ENCODE data around the gene EPHB2. TPM values are rescaled to one million over a fixed set of nuclear protein-coding genes. Genes with fewer than 3 reads are reported as not detected.

The EPHB2 gene
- total RNA-seq, 2 experiments from 2014 or later = 0.59 TPM; not detected in 1

- BruUV-seq (replicated peaks) = no TSS peak
Observed at GRCh38 chr1:22747735-22748073, 37.1 kb downstream of the EPHB2 start.

DNA sequence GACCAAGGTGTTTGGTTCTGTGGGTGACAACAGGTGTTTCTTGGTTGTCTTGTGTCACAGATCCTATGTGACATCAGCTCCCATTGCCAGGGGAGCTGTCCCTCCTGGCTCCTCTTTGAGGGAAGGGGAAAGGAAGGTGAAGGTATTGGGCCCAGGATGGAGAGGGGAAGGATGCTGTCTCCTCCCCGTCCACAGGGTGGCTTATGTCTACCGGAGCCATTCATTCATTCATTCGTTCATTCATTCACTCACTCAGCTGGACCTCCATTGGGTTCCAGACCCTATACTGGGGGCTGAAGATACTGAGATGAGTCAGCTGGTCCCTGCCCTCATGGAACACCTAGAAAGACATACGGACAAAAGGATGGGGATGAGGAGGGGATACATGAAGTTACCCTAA, 38.9 kb downstream of the EPHB2 start:
- no peak for DNase-seq (ENCODE audit: low spot score)

More at GRCh38 chr1:22747735-22748073, 37.1 kb downstream of the EPHB2 start:
- Histone ChIP-seq H3K9me3 (ENCODE audit: low read length) (no peaks in the 10 kb centered on the region), H3K79me2 (ENCODE audit: insufficient read depth, low read depth, low read length) (no peaks in the 10 kb centered on the region), H2AFZ (ENCODE audit: low read length) (no peak overlapping the region), H3K4me2 (ENCODE audit: low read length) (no peak overlapping the region), H3K4me3 (ENCODE audit: low read depth, low read length, poor library complexity, severe bottlenecking) (no peak overlapping the region), H3K4me1 (ENCODE audit: insufficient read depth, low read length, poor library complexity, severe bottlenecking) (no peaks in the 10 kb centered on the region), H4K20me1 (ENCODE audit: insufficient read depth, low read length) (no peaks in the 10 kb centered on the region), H3K9me2 (ENCODE audit: insufficient read depth, low read length) (no peaks in the 10 kb centered on the region), H3K27ac (ENCODE audit: low read depth, low read length, poor library complexity, severe bottlenecking) (no peak overlapping the region), H3K36me3 (ENCODE audit: insufficient read depth, low read length) (no peaks in the 10 kb centered on the region)
- POLR2A ChIA-PET = no interaction called here
- intact Hi-C loops (cut with micrococcal nuclease; ENCODE audit: unreplicated experiment) = no loop called here
- CTCF ChIA-PET (ENCODE audit: unreplicated experiment) = no interaction called here
- DNase-seq (ENCODE audit: low spot score) = no peak
- TF ChIP-seq EZH2phosphoT487 (IDR thresholded peaks at IDR 0.05; ENCODE audit: borderline replicate concordance, low read depth, low read length) (no peak), CTCF (conservative IDR thresholded peaks at IDR 0.05; ENCODE audit: low read length) (no peak)

More for the DNA sequence above, 38.9 kb downstream of the EPHB2 start:
- Histone ChIP-seq H3K9me2 (ENCODE audit: insufficient read depth, low read length) (no peaks in the 10 kb centered on the region), H2AFZ (ENCODE audit: low read length) (no peak overlapping the region), H3K4me3 (ENCODE audit: low read depth, low read length, poor library complexity, severe bottlenecking) (no peak overlapping the region), H3K9me3 (ENCODE audit: low read length) (no peaks in the 10 kb centered on the region), H3K27ac (ENCODE audit: low read depth, low read length, poor library complexity, severe bottlenecking) (no peak overlapping the region), H3K4me2 (ENCODE audit: low read length) (no peak overlapping the region), H4K20me1 (ENCODE audit: insufficient read depth, low read length) (no peaks in the 10 kb centered on the region), H3K4me1 (ENCODE audit: insufficient read depth, low read length, poor library complexity, severe bottlenecking) (no peaks in the 10 kb centered on the region), H3K79me2 (ENCODE audit: insufficient read depth, low read depth, low read length) (no peaks in the 10 kb centered on the region), H3K36me3 (ENCODE audit: insufficient read depth, low read length) (no peaks in the 10 kb centered on the region)
- no TSS peak for BruUV-seq (replicated peaks)
- CTCF ChIA-PET (ENCODE audit: unreplicated experiment) = no interaction called here
- POLR2A ChIA-PET = interaction anchor here (0.7 kb wide), 1 partner anchor 12 kb away, joined by 3 read pairs; no protein-coding TSS in a partner anchor
- intact Hi-C loops (cut with micrococcal nuclease; ENCODE audit: unreplicated experiment) = no loop called here
- TF ChIP-seq EZH2phosphoT487 (IDR thresholded peaks at IDR 0.05; ENCODE audit: borderline replicate concordance, low read depth, low read length) (no peak), CTCF (conservative IDR thresholded peaks at IDR 0.05; ENCODE audit: low read length) (no peak)
